HCT116 (cell line): ENCODE data around the gene NDUFC2. TPM values are rescaled to one million over a fixed set of nuclear protein-coding genes. Genes with fewer than 3 reads are reported as not detected.

Experiments used
- ATAC-seq: fragments of 200-7000 bp; cut with Tn5 transposase; 2 replicates; pipeline ENCODE4 v1.9.1; 2020; ENCODE audit warnings: mild to moderate bottlenecking, moderate library complexity
- BruUV-seq: library from RNA; stranded (reverse); fragments of 400-500 nt; replicated peaks from 2 replicates; lab custom pipeline; 2021; lab: Mats Ljungman, UMichigan
- CTCF ChIA-PET: fragments of 300-600 bp; sonication (Branson Sonifier 250); formaldehyde crosslinking; loops from one replicate; lab custom pipeline; 2021; ENCODE audit warnings: antibody characterized with exemption; lab: Charles Lee
- POLR2A ChIA-PET: fragments of 300-600, 350-600 bp; sonication (Branson Sonifier 250); formaldehyde crosslinking; loops from one replicate; lab custom pipeline; 2021; ENCODE audit warnings: antibody characterized with exemption; lab: Charles Lee
- RAD21 ChIA-PET, 2 experiments: fragments of 300-600 bp; sonication (Branson Sonifier 250); formaldehyde crosslinking; loops; one replicate each; lab custom pipeline; 2023; ENCODE audit warnings: low total read pairs in 2 of 2; ENCODE audit not compliant: uncharacterized antibody in 2 of 2, unreplicated experiment in 2 of 2, low non-redundant PET in 1 of 2; lab: Charles Lee
- DNase-seq: peaks from one replicate; pipeline ENCODE4 v3.0.0-alpha.2; 2010; ENCODE audit warnings: low read depth, low spot score
- H2AFZ ChIP-seq: fragments of 200-600 bp; shearing (Covaris generic), sonication (generic); 2 replicates; pipeline ENCODE4 v1.6.1; 2017; ENCODE audit warnings: low read depth, mixed run types, mixed read lengths, antibody characterized with exemption, low read length; ENCODE audit not compliant: poor library complexity, severe bottlenecking
- H3K27ac ChIP-seq: 2 replicates; pipeline ENCODE4 v1.5.1; 2012; ENCODE audit warnings: low read depth, low read length
- H3K27me3 ChIP-seq: fragments of 200-600 bp; sonication (generic); 2 replicates; pipeline ENCODE4 v1.6.1; 2016; ENCODE audit warnings: mixed run types, low read length, mixed read lengths; ENCODE audit not compliant: insufficient read depth
- H3K36me3 ChIP-seq, 2 experiments: fragments of 200-500 bp in 1 of 2; fragments of 200-600 bp in 1 of 2; sonication (Bioruptor generic) in 1 of 2; sonication (generic) in 1 of 2; 2 replicates each; pipeline versions ENCODE4 v1.5.1 to v1.6.1; 2014 to 2016; ENCODE audit warnings: low read length in 2 of 2, inconsistent platforms in 1 of 2, mixed read lengths in 1 of 2, mixed run types in 1 of 2; ENCODE audit not compliant: insufficient read depth in 2 of 2, control insufficient read depth in 1 of 2
- H3K4me1 ChIP-seq, 2 experiments: fragments of 200-600 bp in 1 of 2; sonication (generic) in 1 of 2; 2 replicates each; pipeline versions ENCODE4 v1.5.1 to v1.6.1; 2012 to 2017; ENCODE audit warnings: low read length in 2 of 2, inconsistent platforms in 1 of 2, mild to moderate bottlenecking in 1 of 2, mixed read lengths in 1 of 2, mixed run types in 1 of 2, moderate library complexity in 1 of 2; ENCODE audit not compliant: insufficient read depth in 2 of 2, control insufficient read depth in 1 of 2
- H3K4me2 ChIP-seq: fragments of 200-600 bp; sonication (generic); 2 replicates; pipeline ENCODE4 v1.6.1; 2017; ENCODE audit warnings: mixed run types, low read length, mixed read lengths
- H3K4me3 ChIP-seq, 2 experiments: fragments of 200-600 bp in 1 of 2; sonication (generic) in 1 of 2; replicated peaks in 1 of 2; 2 replicates each; pipeline ENCODE4 v1.5.1; 2011 to 2016; ENCODE audit warnings: low read length in 2 of 2, control low read depth in 1 of 2, low read depth in 1 of 2, mild to moderate bottlenecking in 1 of 2, mixed read lengths in 1 of 2, mixed run types in 1 of 2
- H3K79me2 ChIP-seq: fragments of 200-600 bp; sonication (generic); 2 replicates; pipeline ENCODE4 v1.6.1; 2017; ENCODE audit warnings: mild to moderate bottlenecking, mixed run types, low read length, moderate library complexity, mixed read lengths; ENCODE audit not compliant: insufficient read depth
- H3K9ac ChIP-seq: fragments of 200-600 bp; sonication (generic); 2 replicates; pipeline ENCODE4 v1.6.1; 2016; ENCODE audit warnings: low read length, mixed read lengths
- H3K9me2 ChIP-seq: fragments of 200-600 bp; sonication (generic), shearing (Covaris generic); 2 replicates; pipeline ENCODE4 v1.6.1; 2017; ENCODE audit warnings: mixed run types, mild to moderate bottlenecking, moderate library complexity; ENCODE audit not compliant: insufficient read depth
- H3K9me3 ChIP-seq, 2 experiments: fragments of 200-500 bp in 1 of 2; fragments of 200-600 bp in 1 of 2; sonication (Bioruptor generic) in 1 of 2; sonication (generic) in 1 of 2; 2 replicates each; pipeline ENCODE4 v1.6.1; 2014 to 2017; ENCODE audit warnings: low read length in 2 of 2, mixed read lengths in 2 of 2, inconsistent platforms in 1 of 2, low read depth in 1 of 2, mild to moderate bottlenecking in 1 of 2, mixed run types in 1 of 2, moderate library complexity in 1 of 2; ENCODE audit not compliant: control insufficient read depth in 1 of 2, insufficient read depth in 1 of 2
- H4K20me1 ChIP-seq: fragments of 200-600 bp; sonication (generic), shearing (Covaris generic); 2 replicates; pipeline ENCODE4 v1.6.1; 2017; ENCODE audit warnings: mixed run types, mild to moderate bottlenecking, moderate library complexity; ENCODE audit not compliant: insufficient read depth
- CBX3 ChIP-seq: IDR thresholded peaks from 2 replicates; pipeline ENCODE4 v1.6.1; 2012; ENCODE audit warnings: low read depth
- CEBPB ChIP-seq: IDR thresholded peaks from 2 replicates; pipeline ENCODE4 v1.6.1; 2012; ENCODE audit warnings: low read depth
- CTCF ChIP-seq, 3 experiments: fragments of 200-600 bp in 1 of 3; sonication (generic) in 1 of 3; IDR thresholded peaks in 2 of 3; conservative IDR thresholded peaks in 1 of 3; 2 replicates each; pipeline ENCODE4 v1.5.1; 2012 to 2017; ENCODE audit warnings: low read depth in 2 of 3, low read length in 2 of 3, antibody characterized with exemption in 1 of 3, borderline replicate concordance in 1 of 3, control low read depth in 1 of 3, mild to moderate bottlenecking in 1 of 3, mixed read lengths in 1 of 3, mixed run types in 1 of 3, moderate library complexity in 1 of 3; ENCODE audit not compliant: insufficient read depth in 1 of 3
- EGR1 ChIP-seq: IDR thresholded peaks from 2 replicates; pipeline ENCODE4 v1.6.1; 2012; ENCODE audit warnings: low read depth
- ELF1 ChIP-seq: IDR thresholded peaks from 2 replicates; pipeline ENCODE4 v1.6.1; 2012; ENCODE audit warnings: low read depth, borderline replicate concordance
- EZH2 ChIP-seq: fragments of 200-600 bp; sonication (generic); IDR thresholded peaks from 2 replicates; pipeline ENCODE4 v1.6.1; 2017; ENCODE audit warnings: antibody characterized with exemption, mixed run types
- EZH2phosphoT487 ChIP-seq: fragments of 200-600 bp; IDR thresholded peaks from 2 replicates; pipeline ENCODE4 v1.6.1; 2018; ENCODE audit warnings: antibody characterized with exemption, borderline replicate concordance
- FOSL1 ChIP-seq: IDR thresholded peaks from 2 replicates; pipeline ENCODE4 v1.6.1; 2012; ENCODE audit warnings: low read depth
- JUND ChIP-seq: IDR thresholded peaks from 2 replicates; pipeline ENCODE4 v1.6.1; 2012
- MAX ChIP-seq: IDR thresholded peaks from 2 replicates; pipeline ENCODE4 v1.6.1; 2012
- POLR2AphosphoS5 ChIP-seq: IDR thresholded peaks from 2 replicates; pipeline ENCODE4 v1.6.1; 2011; ENCODE audit warnings: mild to moderate bottlenecking, low read depth, low read length, moderate library complexity
- RAD21 ChIP-seq: IDR thresholded peaks from 2 replicates; pipeline ENCODE4 v1.6.1; 2012; ENCODE audit warnings: low read depth, mild to moderate bottlenecking
- SIN3A ChIP-seq: IDR thresholded peaks from 2 replicates; pipeline ENCODE4 v1.6.1; 2012; ENCODE audit warnings: low read depth
- SP1 ChIP-seq: IDR thresholded peaks from 2 replicates; pipeline ENCODE4 v1.6.1; 2012; ENCODE audit warnings: low read depth
- SRF ChIP-seq: IDR thresholded peaks from 2 replicates; pipeline ENCODE4 v1.6.1; 2012; ENCODE audit warnings: low read depth
- YY1 ChIP-seq: IDR thresholded peaks from 2 replicates; pipeline ENCODE4 v1.6.1; 2011; ENCODE audit warnings: low read length, low read depth, moderate library complexity, mild to moderate bottlenecking; ENCODE audit not compliant: insufficient replicate concordance; ENCODE audit errors: extremely low read depth
- ZBTB33 ChIP-seq: IDR thresholded peaks from 2 replicates; pipeline ENCODE4 v1.6.1; 2011; ENCODE audit warnings: mild to moderate bottlenecking, low read length, moderate library complexity; ENCODE audit not compliant: insufficient replicate concordance; ENCODE audit errors: extremely low read depth
- ZFX ChIP-seq: fragments of 450-650 bp; IDR thresholded peaks from 2 replicates; pipeline ENCODE4 v1.6.1; 2017
- intact Hi-C: fragments of 100-400 bp; cut with micrococcal nuclease; formaldehyde crosslinking; loops from 2 replicates; pipeline ENCODE4 v1.10.0; 2022
- total RNA-seq: library from RNA; stranded (reverse); gene quantifications from one replicate; pipeline ENCODE4 v1.2.1, GENCODE V29; 2021; ENCODE audit not compliant: unreplicated experiment

NDUFC2 gene
- total RNA-seq, 1 experiment from 2014 or later = 225 TPM

GRCh38 chr11:78080818-78081495, 1.3 kb upstream of the NDUFC2 start:
- peaks cover 38% of the 10 kb centered on the region for H3K79me2 ChIP-seq
- ChIA-PET RAD21 (no interaction called here), POLR2A (no interaction called here), CTCF (no interaction called here)
- H3K27ac ChIP-seq = no peak overlapping the region
- DNase-seq (no peak), ATAC-seq (no peak)
- no peak for TF ChIP-seq SRF
- TF ChIP-seq MAX = no peak
- TF ChIP-seq ELF1 = no peak
- no peak for TF ChIP-seq FOSL1
- TF ChIP-seq RAD21 = no peak
- TF ChIP-seq SP1 = no peak
- no peak for TF ChIP-seq EZH2
- TF ChIP-seq EZH2phosphoT487 = no peak
- no peak for TF ChIP-seq YY1
- TF ChIP-seq ZBTB33 = no peak
- TF ChIP-seq CBX3 = no peak
- no peak for TF ChIP-seq CEBPB
- TF ChIP-seq ZFX = no peak
- TF ChIP-seq CTCF (IDR thresholded peaks at IDR 0.05 in 2 of 3, conservative IDR thresholded peaks at IDR 0.05 in 1 of 3; ENCODE audit: borderline replicate concordance in 1 of 3, insufficient read depth in 1 of 3, low read depth in 2 of 3, low read length in 2 of 3) = no peak
- TF ChIP-seq EGR1 = no peak
- no peak for TF ChIP-seq JUND
- no peak for TF ChIP-seq SIN3A
- TF ChIP-seq POLR2AphosphoS5 = no peak
- H3K36me3 ChIP-seq = no peaks in the 10 kb centered on the region
- no peak overlapping the region for H3K4me3 ChIP-seq
- H3K4me1 ChIP-seq = peaks cover 0 to 17% of the 10 kb centered on the region in 2 experiments; a peak in 3 of 4 replicates
- no TSS peak for BruUV-seq
- no peaks in the 10 kb centered on the region for H4K20me1 ChIP-seq
- intact Hi-C loops = no loop called here
- no peaks in the 10 kb centered on the region for H3K27me3 ChIP-seq
- no peaks in the 10 kb centered on the region for H3K9me2 ChIP-seq
- H3K9me3 ChIP-seq = no peaks in the 10 kb centered on the region
- H3K9ac ChIP-seq = no peak overlapping the region
- no peak overlapping the region for H3K4me2 ChIP-seq
- no peak overlapping the region for H2AFZ ChIP-seq
